ENCODE measurements around the gene WASF2. TPM values are rescaled to one million over a fixed set of nuclear protein-coding genes. Genes with fewer than 3 reads are reported as not detected.

WASF2 gene
- total RNA-seq, 1 donor from 2014 or later = 35.0 TPM

DNA sequence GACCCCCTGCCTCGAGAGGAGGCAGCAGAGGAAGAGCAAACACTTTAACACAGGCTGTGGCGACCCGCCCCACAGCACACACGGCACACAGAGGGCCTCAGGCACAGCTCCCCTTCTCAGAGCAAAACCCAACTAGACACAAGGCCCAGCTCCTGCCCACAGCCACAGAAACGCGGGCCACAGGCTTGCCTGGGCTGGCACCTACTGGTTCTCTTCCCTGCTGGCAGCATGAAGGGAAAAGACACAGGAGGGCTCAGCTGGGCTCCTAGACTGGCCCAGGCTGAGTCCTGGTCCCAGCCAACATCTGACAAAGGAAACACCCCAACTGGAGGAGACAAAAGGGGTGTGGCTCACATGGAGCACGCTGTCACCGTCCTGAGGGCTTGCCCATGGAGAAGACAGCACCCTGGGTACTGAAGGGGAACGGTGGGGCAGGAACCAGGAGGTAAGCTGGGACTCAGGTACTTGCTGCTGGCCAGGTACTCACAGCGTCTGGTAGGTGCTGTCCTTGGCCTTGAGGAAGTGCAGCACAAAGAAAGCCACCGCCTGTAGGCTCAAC, 110.3 kb downstream of the WASF2 start:
- DNase-seq (ENCODE audit: low spot score) = no peak
- Histone ChIP-seq H3K9ac (no peak overlapping the region), H3F3A (ENCODE audit: low read depth) (no peaks in the 10 kb centered on the region), H3K27me3 (peaks cover 27% of the 10 kb centered on the region), H3K9me3 (ENCODE audit: low read depth) (no peaks in the 10 kb centered on the region), H2AFZ (replicated peaks) (no peak overlapping the region), H3K79me2 (ENCODE audit: low read depth) (no peaks in the 10 kb centered on the region), H3K4me1 (no peaks in the 10 kb centered on the region), H3K4me3 (no peak overlapping the region), H3K36me3 (no peaks in the 10 kb centered on the region), H3K4me2 (no peak overlapping the region), H4K20me1 (ENCODE audit: low read depth) (no peaks in the 10 kb centered on the region), H3K27ac (no peak overlapping the region)
- H3K27ac Mint-ChIP-seq = no peak overlapping the region
- H3K27me3 Mint-ChIP-seq (ENCODE audit: insufficient read depth, low read depth) = peaks cover 11% of the 10 kb centered on the region
- no peaks in the 10 kb centered on the region for H3K9me3 Mint-ChIP-seq
- no peak for TF ChIP-seq EZH2 (IDR thresholded peaks at IDR 0.05)
- TF ChIP-seq, protein P1, sequence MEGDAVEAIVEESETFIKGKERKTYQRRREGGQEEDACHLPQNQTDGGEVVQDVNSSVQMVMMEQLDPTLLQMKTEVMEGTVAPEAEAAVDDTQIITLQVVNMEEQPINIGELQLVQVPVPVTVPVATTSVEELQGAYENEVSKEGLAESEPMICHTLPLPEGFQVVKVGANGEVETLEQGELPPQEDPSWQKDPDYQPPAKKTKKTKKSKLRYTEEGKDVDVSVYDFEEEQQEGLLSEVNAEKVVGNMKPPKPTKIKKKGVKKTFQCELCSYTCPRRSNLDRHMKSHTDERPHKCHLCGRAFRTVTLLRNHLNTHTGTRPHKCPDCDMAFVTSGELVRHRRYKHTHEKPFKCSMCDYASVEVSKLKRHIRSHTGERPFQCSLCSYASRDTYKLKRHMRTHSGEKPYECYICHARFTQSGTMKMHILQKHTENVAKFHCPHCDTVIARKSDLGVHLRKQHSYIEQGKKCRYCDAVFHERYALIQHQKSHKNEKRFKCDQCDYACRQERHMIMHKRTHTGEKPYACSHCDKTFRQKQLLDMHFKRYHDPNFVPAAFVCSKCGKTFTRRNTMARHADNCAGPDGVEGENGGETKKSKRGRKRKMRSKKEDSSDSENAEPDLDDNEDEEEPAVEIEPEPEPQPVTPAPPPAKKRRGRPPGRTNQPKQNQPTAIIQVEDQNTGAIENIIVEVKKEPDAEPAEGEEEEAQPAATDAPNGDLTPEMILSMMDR (IDR thresholded peaks at IDR 0.05) = no peak
- no peak for TF ChIP-seq EZH2phosphoT487 (IDR thresholded peaks at IDR 0.05)
- peaks cover 8% of the 10 kb centered on the region for H3K4me1 Mint-ChIP-seq
- H3K36me3 Mint-ChIP-seq = no peaks in the 10 kb centered on the region
- H3K4me3 Mint-ChIP-seq = no peak overlapping the region

DNA sequence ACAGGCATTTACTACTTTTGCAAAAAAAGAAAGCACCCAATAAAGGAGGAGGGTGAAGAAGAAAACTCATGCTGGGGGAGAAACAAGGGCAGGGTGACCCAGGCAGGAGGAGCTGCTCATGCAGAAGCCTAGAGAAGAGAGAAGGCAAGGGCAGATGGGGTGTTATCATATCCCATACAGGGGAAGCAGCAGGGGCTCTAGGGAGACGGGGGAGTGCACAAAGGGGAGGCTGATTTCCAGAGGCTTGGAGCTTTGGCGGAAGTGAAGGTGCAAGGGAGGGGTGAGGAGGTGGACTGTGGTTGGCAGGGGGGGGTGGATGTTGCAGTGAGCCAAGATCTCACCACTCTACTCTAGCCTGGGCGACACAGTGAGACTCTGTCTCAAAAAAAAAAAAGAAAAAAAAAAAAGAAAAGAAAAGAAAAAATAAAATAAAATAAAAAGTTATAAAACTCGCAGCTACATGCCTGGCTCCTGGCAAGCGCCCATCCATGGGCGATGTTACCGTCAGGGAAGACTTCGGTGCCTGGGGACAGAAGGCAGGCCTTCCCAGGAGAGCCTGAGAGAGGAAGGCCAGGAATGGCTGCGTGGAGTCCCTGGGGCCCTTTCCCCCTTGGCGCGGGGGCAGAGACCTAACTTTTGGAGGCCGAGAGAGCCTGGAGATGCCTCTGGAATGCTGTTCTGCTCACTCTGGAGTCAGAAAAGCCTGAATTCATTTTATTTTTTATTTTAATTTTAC, 112.0 kb downstream of the WASF2 start:
- no peaks in the 10 kb centered on the region for H3K9me3 ChIP-seq (ENCODE audit: low read depth)
- no peaks in the 10 kb centered on the region for H3K4me1 ChIP-seq
- no peak overlapping the region for H2AFZ ChIP-seq (replicated peaks)
- H3K9me3 Mint-ChIP-seq = no peaks in the 10 kb centered on the region
- DNase-seq (ENCODE audit: low spot score) = no peak
- peak overlapping the region; percentile 16 for H3K4me3 Mint-ChIP-seq
- H3K9ac ChIP-seq = no peak overlapping the region
- TF ChIP-seq EZH2phosphoT487 (IDR thresholded peaks at IDR 0.05) = no peak
- no peak for TF ChIP-seq EZH2 (IDR thresholded peaks at IDR 0.05)
- TF ChIP-seq, protein P1 (IDR thresholded peaks at IDR 0.05) = no peak
- no peaks in the 10 kb centered on the region for H3K36me3 Mint-ChIP-seq
- no peak overlapping the region for H3K27ac ChIP-seq
- H3F3A ChIP-seq (ENCODE audit: low read depth) = no peaks in the 10 kb centered on the region
- H3K4me3 ChIP-seq = no peak overlapping the region
- H3K27me3 Mint-ChIP-seq (ENCODE audit: insufficient read depth, low read depth) = peaks cover 12% of the 10 kb centered on the region
- H4K20me1 ChIP-seq (ENCODE audit: low read depth) = no peaks in the 10 kb centered on the region
- H3K27ac Mint-ChIP-seq = no peak overlapping the region
- peaks cover 6% of the 10 kb centered on the region for H3K4me1 Mint-ChIP-seq
- no peaks in the 10 kb centered on the region for H3K36me3 ChIP-seq
- H3K27me3 ChIP-seq = peaks cover 24% of the 10 kb centered on the region
- no peak overlapping the region for H3K4me2 ChIP-seq
- no peaks in the 10 kb centered on the region for H3K79me2 ChIP-seq (ENCODE audit: low read depth)

DNA sequence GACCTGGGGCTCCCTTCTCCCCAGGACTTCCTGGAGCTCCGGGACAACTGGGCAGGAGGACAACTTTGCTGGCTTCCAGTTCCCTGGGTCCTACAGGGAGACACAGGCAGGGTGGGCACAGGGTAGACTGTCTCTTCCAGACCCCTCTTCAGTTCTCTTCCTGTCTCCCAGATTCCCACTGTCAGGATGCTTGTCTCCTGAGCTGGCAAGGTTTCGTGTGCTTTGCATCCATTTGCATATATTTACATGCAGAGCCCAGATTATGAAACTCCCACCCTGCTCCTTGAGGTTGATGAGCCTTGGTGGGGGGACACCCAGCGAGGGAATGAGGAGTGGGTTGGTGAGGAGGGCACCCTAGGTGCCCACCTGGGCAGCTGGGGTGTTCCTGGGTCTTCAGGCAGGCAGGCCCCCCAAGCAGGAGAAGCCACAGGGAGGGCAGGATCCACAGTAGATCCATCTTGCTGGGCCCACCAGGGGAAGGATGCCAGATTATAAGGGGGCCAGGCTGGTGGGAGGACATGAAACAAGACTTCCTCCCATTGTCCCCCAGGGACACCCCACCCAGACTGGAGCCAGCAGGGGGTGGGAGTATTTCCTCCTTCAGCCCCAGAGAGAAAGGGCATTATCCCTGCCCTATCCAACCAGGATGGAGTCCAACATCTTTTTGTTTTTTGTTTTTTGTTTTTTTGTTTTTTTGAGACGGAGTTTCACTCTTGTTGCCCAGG, 115.4 kb downstream of the WASF2 start, which contains the start of gene FCN3:
TSS of gene FCN3 (minus strand) at position 463 of the 725 bp plus-strand sequence. CDS start at position 457, 6 bp downstream.
- Mint-ChIP-seq H3K4me3 (no peak within 1 kb of the TSS), H3K36me3 (no peaks in the 10 kb centered on the region), H3K27ac (peak within 1 kb of the TSS; percentile 57), H3K9me3 (no peaks in the 10 kb centered on the region), H3K27me3 (ENCODE audit: insufficient read depth, low read depth) (peaks cover 8% of the 10 kb centered on the region), H3K4me1 (peaks cover 2% of the 10 kb centered on the region)
- H3K9ac ChIP-seq = no peak within 1 kb of the TSS
- H3K79me2 ChIP-seq (ENCODE audit: low read depth) = no peaks in the 10 kb centered on the region
- no peaks in the 10 kb centered on the region for H3K27me3 ChIP-seq
- no peak within 1 kb of the TSS for H3K4me3 ChIP-seq
- no peak for DNase-seq (ENCODE audit: low spot score)
- no peaks in the 10 kb centered on the region for H4K20me1 ChIP-seq (ENCODE audit: low read depth)
- H2AFZ ChIP-seq (replicated peaks) = no peak within 1 kb of the TSS
- no peaks in the 10 kb centered on the region for H3K9me3 ChIP-seq (ENCODE audit: low read depth)
- H3F3A ChIP-seq (ENCODE audit: low read depth) = no peaks in the 10 kb centered on the region
- TF ChIP-seq, protein P1 (IDR thresholded peaks at IDR 0.05) = no peak
- TF ChIP-seq EZH2phosphoT487 (IDR thresholded peaks at IDR 0.05) = no peak
- TF ChIP-seq EZH2 (IDR thresholded peaks at IDR 0.05) = no peak
- H3K36me3 ChIP-seq = no peaks in the 10 kb centered on the region
- no peaks in the 10 kb centered on the region for H3K4me1 ChIP-seq
- no peak within 1 kb of the TSS for H3K4me2 ChIP-seq
- no peak within 1 kb of the TSS for H3K27ac ChIP-seq

Measured in neural progenitor cell (in vitro differentiated cells).